ENCODE measurements around the gene CEP57L1.

DNA sequence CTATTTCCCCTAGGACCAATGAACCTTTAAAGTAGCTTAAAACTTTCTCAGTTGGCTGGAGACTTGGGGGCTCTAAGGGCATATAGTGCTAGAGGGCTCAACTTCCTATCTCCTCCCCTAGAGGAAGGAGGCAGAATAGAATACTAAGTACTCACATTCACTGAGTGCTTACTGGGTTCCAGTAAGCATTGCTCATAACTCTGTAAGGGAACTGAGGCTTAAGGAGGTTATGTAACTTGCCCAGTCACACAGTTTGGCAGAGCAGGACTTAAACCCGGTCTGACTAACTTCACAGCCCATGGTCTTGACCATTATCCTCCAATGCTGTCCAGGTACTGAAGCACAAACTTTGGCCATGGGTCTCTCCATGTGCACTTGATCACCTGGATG is 13.1 kb upstream of the CEP57L1 start:
- TF ChIP-seq, protein P1, sequence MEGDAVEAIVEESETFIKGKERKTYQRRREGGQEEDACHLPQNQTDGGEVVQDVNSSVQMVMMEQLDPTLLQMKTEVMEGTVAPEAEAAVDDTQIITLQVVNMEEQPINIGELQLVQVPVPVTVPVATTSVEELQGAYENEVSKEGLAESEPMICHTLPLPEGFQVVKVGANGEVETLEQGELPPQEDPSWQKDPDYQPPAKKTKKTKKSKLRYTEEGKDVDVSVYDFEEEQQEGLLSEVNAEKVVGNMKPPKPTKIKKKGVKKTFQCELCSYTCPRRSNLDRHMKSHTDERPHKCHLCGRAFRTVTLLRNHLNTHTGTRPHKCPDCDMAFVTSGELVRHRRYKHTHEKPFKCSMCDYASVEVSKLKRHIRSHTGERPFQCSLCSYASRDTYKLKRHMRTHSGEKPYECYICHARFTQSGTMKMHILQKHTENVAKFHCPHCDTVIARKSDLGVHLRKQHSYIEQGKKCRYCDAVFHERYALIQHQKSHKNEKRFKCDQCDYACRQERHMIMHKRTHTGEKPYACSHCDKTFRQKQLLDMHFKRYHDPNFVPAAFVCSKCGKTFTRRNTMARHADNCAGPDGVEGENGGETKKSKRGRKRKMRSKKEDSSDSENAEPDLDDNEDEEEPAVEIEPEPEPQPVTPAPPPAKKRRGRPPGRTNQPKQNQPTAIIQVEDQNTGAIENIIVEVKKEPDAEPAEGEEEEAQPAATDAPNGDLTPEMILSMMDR (IDR thresholded peaks at IDR 0.05): no peak
- no peak for TF ChIP-seq POLR2A (IDR thresholded peaks at IDR 0.05)

Measured in Peyer's patch (tissue), 4 donors.